GM19467 (cell line): ENCODE measurements around the gene RALGAPB.
"Not testable (repeated sequence)": the region's sequence is repeated elsewhere in the genome, so short reads cannot be mapped to it uniquely, and the experiment has no call there.

Experiments
- ATAC-seq: cut with Tn5 transposase; IDR thresholded peaks from one replicate; pipeline ENCODE4 v1.9.1; 2021; ENCODE audit warnings: mild to moderate bottlenecking, moderate library complexity; ENCODE audit not compliant: unreplicated experiment

Gene RALGAPB

GRCh38 chr20:38581013-38581412 lies 108.4 kb downstream of the RALGAPB start, which contains the start of gene ADIG:
Gene ADIG, plus strand, starts transcription at chr20:38581197. Its CDS starts 54 bp downstream, at chr20:38581251.
- no peak for ATAC-seq

GRCh38 chr20:38581830-38582358 lies 109.3 kb downstream of the RALGAPB start:
- no peak for ATAC-seq

- ATAC-seq = no peak
Measured at GRCh38 chr20:38583306-38583705, 110.7 kb downstream of the RALGAPB start.

- no peak for ATAC-seq
Measured at GRCh38 chr20:38584099-38584763, 111.6 kb downstream of the RALGAPB start.

- no peak for ATAC-seq
Measured at GRCh38 chr20:38585404-38586180, 112.9 kb downstream of the RALGAPB start.

- ATAC-seq = no peak
Measured at GRCh38 chr20:38586181-38586525, 113.5 kb downstream of the RALGAPB start.

- ATAC-seq = no peak
Measured at GRCh38 chr20:38588303-38588702, 115.7 kb downstream of the RALGAPB start.

GRCh38 chr20:38589351-38589750 lies 116.7 kb downstream of the RALGAPB start:
- no peak for ATAC-seq

GRCh38 chr20:38589967-38590675 lies 117.5 kb downstream of the RALGAPB start:
- ATAC-seq = no peak

- ATAC-seq = no peak
Measured at GRCh38 chr20:38590676-38591473, 118.2 kb downstream of the RALGAPB start.

- ATAC-seq = no peak
Measured at GRCh38 chr20:38591474-38592410, 119.1 kb downstream of the RALGAPB start.

- not testable (repeated sequence) for ATAC-seq
Measured at GRCh38 chr20:38592411-38592790, 119.8 kb downstream of the RALGAPB start.

GRCh38 chr20:38594281-38594680 lies 121.6 kb downstream of the RALGAPB start:
- not testable (repeated sequence) for ATAC-seq

- not testable (repeated sequence) for ATAC-seq
Measured at GRCh38 chr20:38595886-38596285, 123.2 kb downstream of the RALGAPB start.

GRCh38 chr20:38599410-38599882 lies 126.8 kb downstream of the RALGAPB start:
- ATAC-seq = no peak

- no peak for ATAC-seq
Measured at GRCh38 chr20:38600057-38600456, 127.4 kb downstream of the RALGAPB start.

- ATAC-seq = no peak
Measured at GRCh38 chr20:38601216-38602184, 128.9 kb downstream of the RALGAPB start, which contains the start of gene ARHGAP40. Gene ARHGAP40, plus strand, starts transcription at chr20:38601809.

- ATAC-seq = no peak
Measured at GRCh38 chr20:38602185-38602581, 129.5 kb downstream of the RALGAPB start.
